ENCODE results near the gene SDCCAG8.

- TF ChIP-seq, protein P1, sequence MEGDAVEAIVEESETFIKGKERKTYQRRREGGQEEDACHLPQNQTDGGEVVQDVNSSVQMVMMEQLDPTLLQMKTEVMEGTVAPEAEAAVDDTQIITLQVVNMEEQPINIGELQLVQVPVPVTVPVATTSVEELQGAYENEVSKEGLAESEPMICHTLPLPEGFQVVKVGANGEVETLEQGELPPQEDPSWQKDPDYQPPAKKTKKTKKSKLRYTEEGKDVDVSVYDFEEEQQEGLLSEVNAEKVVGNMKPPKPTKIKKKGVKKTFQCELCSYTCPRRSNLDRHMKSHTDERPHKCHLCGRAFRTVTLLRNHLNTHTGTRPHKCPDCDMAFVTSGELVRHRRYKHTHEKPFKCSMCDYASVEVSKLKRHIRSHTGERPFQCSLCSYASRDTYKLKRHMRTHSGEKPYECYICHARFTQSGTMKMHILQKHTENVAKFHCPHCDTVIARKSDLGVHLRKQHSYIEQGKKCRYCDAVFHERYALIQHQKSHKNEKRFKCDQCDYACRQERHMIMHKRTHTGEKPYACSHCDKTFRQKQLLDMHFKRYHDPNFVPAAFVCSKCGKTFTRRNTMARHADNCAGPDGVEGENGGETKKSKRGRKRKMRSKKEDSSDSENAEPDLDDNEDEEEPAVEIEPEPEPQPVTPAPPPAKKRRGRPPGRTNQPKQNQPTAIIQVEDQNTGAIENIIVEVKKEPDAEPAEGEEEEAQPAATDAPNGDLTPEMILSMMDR (conservative IDR thresholded peaks at IDR 0.05) = no peak
- no peak for TF ChIP-seq ZFX (IDR thresholded peaks at IDR 0.05)
Observed at GRCh38 chr1:243287123-243287460, 31.3 kb downstream of the SDCCAG8 start.

Data from C4-2B (cell line).